Spleen (tissue), 11 donors: ENCODE measurements around the gene DSG3. TPM values are rescaled to one million over a fixed set of nuclear protein-coding genes. Genes with fewer than 3 reads are reported as not detected.

Source experiments
- DNase-seq: peaks from one replicate; pipeline ENCODE4 v3.0.0-alpha.2; 2020
- H3K27ac ChIP-seq, 8 donors: fragments of 200-600 bp; sonication (generic) in 7 of 8; 1 replicate in 4 of 8; 2 replicates in 4 of 8; pipeline versions ENCODE4 v1.5.0 to v1.8.0; 2016 to 2021; ENCODE audit warnings: inconsistent platforms in 4 of 8, mild to moderate bottlenecking in 4 of 8, moderate library complexity in 1 of 8
- H3K27me3 ChIP-seq, 7 donors: fragments of 200-600 bp; sonication (generic) in 6 of 7; replicated peaks in 1 of 7; 1 replicate in 4 of 7; 2 replicates in 3 of 7; pipeline versions ENCODE4 v1.5.0 to v1.8.0; 2016 to 2021; ENCODE audit warnings: inconsistent platforms in 3 of 7, mild to moderate bottlenecking in 1 of 7
- H3K36me3 ChIP-seq, 6 donors: fragments of 200-600 bp; sonication (generic) in 5 of 6; 1 replicate in 4 of 6; 2 replicates in 2 of 6; pipeline versions ENCODE4 v1.5.0 to v1.8.0; 2016 to 2021; ENCODE audit warnings: inconsistent platforms in 2 of 6
- H3K4me1 ChIP-seq, 6 donors: fragments of 200-600 bp; sonication (generic) in 5 of 6; 1 replicate in 3 of 6; 2 replicates in 3 of 6; pipeline versions ENCODE4 v1.5.0 to v1.8.0; 2016 to 2021; ENCODE audit warnings: inconsistent platforms in 3 of 6
- H3K4me3 ChIP-seq, 8 donors: fragments of 200-600 bp; sonication (generic) in 7 of 8; 1 replicate in 4 of 8; 2 replicates in 4 of 8; pipeline versions ENCODE4 v1.5.0 to v1.8.0; 2016 to 2021; ENCODE audit warnings: inconsistent platforms in 4 of 8, mild to moderate bottlenecking in 4 of 8, moderate library complexity in 2 of 8
- H3K9me3 ChIP-seq, 8 donors: fragments of 200-600 bp; sonication (generic) in 7 of 8; 1 replicate in 4 of 8; 2 replicates in 4 of 8; pipeline versions ENCODE4 v1.5.0 to v1.8.0; 2016 to 2021; ENCODE audit warnings: inconsistent platforms in 4 of 8
- POLR2A ChIP-seq, 3 donors: fragments of 450-650 bp; IDR thresholded peaks; one replicate each; pipeline ENCODE4 v1.5.1; 2017; ENCODE audit warnings: antibody characterized with exemption in 3 of 3, mild to moderate bottlenecking in 1 of 3
- POLR2AphosphoS5 ChIP-seq, 3 donors: sonication (generic); formaldehyde crosslinking; IDR thresholded peaks; one replicate each; pipeline ENCODE4 v1.5.1; 2017; ENCODE audit warnings: antibody characterized with exemption in 3 of 3
- WGBS, 5 donors: extraction: QIAGEN DNeasy Blood & Tissue Kit in 3 of 5; methylation state at CpG; one replicate each; pipeline versions ENCODE4 v1.1.5 to v1.1.7; 2013 to 2018; 5-methylcytosine and 5-hydroxymethylcytosine counted together
- intact Hi-C: fragments of 100-400 bp; cut with DNase I; formaldehyde crosslinking; loops from one replicate; pipeline ENCODE4 v1.15.0; 2023; ENCODE audit warnings: low total_unique reads
- polyA plus RNA-seq, 3 donors: library from polyadenylated mRNA; stranded (reverse); fragments of 200-250 nt; gene quantifications; one replicate each; pipeline ENCODE4 v1.2.1, GENCODE V29; 2013
- total RNA-seq, 7 donors: library from RNA; depleted of rRNA in 3 of 7; stranded (reverse); fragments of >200 nt in 3 of 7; fragmentation: NEBNext Ultra II Directional in 4 of 7; extraction: Animal tissue kit (Norgen Biotek cat#: 25700) in 4 of 7; gene quantifications; one replicate each; pipeline versions ENCODE4 v1.1.0 to v1.2.1, GENCODE V29; 2016 to 2021
- TF ChIP-seq, protein P1 (sequence below), 11 experiments: fragments of 200-600 bp in 7 of 11; fragments of 450-650 bp in 4 of 11; sonication (generic) in 4 of 11; IDR thresholded peaks in 8 of 11; conservative IDR thresholded peaks in 3 of 11; 1 replicate in 7 of 11; 2 replicates in 4 of 11; pipeline versions ENCODE4 v1.4.0 to v1.8.0; 2016 to 2021; ENCODE audit warnings: antibody characterized with exemption in 11 of 11, inconsistent platforms in 4 of 11, mild to moderate bottlenecking in 1 of 11
- donor health status: healthy with polysubstance abuse.
- donor health status: DM: no; HTN: no; CAD: no; lungs with moderate emphysema.
- donor health status: DM: no; HTN: no; CAD: no.
- donor health status: Bipolar disorder and iron deficiency.
- donor health status: healthy.
- donor health status: DM: no; HTN: no; CAD: no.
- donor health status: DM: yes; HTN: yes; CAD: no.

DSG3 gene
- total and polyA plus RNA-seq, 10 donors, result 0.02 to 0.04 (median 0.03) TPM; not detected in 7

- H3K27me3 ChIP-seq, result peaks cover 6 to 73% (median 29%) of the 10 kb centered on the region in 7 donors
- H3K4me3 ChIP-seq, result peak within 1 kb of the TSS; percentile 30 to 72 (median 41)
- peaks cover 0 to 18% (median 13%) of the 10 kb centered on the region in 6 donors for H3K4me1 ChIP-seq
- H3K36me3 ChIP-seq, result no peaks in the 10 kb centered on the region
- peak; percentile 75 for DNase-seq
- TF ChIP-seq, protein P1, sequence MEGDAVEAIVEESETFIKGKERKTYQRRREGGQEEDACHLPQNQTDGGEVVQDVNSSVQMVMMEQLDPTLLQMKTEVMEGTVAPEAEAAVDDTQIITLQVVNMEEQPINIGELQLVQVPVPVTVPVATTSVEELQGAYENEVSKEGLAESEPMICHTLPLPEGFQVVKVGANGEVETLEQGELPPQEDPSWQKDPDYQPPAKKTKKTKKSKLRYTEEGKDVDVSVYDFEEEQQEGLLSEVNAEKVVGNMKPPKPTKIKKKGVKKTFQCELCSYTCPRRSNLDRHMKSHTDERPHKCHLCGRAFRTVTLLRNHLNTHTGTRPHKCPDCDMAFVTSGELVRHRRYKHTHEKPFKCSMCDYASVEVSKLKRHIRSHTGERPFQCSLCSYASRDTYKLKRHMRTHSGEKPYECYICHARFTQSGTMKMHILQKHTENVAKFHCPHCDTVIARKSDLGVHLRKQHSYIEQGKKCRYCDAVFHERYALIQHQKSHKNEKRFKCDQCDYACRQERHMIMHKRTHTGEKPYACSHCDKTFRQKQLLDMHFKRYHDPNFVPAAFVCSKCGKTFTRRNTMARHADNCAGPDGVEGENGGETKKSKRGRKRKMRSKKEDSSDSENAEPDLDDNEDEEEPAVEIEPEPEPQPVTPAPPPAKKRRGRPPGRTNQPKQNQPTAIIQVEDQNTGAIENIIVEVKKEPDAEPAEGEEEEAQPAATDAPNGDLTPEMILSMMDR (IDR thresholded peaks at IDR 0.05 in 8 of 11, conservative IDR thresholded peaks at IDR 0.05 in 3 of 11), result no peak
- TF ChIP-seq POLR2AphosphoS5 (IDR thresholded peaks at IDR 0.05) (no peak), POLR2A (IDR thresholded peaks at IDR 0.05) (no peak)
- WGBS, 5 donors, result 1 to 2% (median 1%) methylated on average over 47 to 79 of the region's 79 CpGs
- no peaks in the 10 kb centered on the region for H3K9me3 ChIP-seq
- no peak within 1 kb of the TSS for H3K27ac ChIP-seq
- intact Hi-C loops, result no loop called here
Observed at GRCh38 chr18:31497836-31498573, 50.5 kb downstream of the DSG3 start, which contains the start of gene DSG2. TSS of gene DSG2 (plus strand) at chr18:31498177. CDS start at chr18:31498252, 75 bp downstream.

DNA sequence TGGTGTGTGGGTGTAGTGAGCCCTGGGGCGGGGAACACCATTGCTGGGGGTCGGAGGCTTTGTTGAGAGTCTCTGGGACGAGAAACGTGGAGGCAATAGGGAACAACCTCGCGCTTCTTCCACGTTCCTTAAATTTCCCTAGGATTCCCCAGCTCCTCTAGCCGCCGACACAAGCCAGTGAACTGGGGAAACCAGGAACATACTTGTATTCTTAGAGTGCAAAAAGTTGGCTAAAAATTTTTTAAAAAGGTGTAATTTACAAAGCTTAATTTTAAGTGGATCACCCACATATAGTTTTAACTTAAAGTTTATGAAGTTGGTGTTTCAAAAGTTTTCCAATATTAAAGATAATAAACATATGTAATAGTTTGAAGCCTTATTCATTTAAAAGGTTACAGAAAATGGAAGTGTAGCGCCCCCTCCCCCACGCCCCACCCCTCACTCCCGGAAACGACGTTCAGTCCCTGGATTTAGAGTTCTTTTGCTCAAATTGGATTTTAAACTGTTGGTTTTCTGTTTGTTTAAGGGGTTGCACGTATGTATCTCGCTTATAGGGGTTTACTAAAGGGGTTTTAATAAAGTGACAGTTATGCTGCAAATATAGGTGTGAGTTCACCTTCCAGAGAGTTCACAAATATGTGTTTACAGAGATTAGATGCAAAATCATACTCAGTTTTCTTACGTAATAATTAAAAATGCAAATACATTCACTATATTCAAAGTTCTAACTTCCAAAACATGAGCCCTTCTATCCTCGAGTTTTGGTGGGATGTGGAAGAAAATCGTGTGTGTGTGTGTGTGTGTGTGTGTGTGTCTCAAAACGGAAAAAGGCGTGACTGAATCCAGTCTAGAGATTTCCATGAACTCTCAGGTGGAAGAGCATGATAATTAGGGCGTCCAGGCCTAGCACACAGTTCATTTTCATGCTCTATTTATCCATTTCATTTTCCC, 51.3 kb downstream of the DSG3 start:
- TF ChIP-seq, protein P1 (IDR thresholded peaks at IDR 0.05 in 8 of 11, conservative IDR thresholded peaks at IDR 0.05 in 3 of 11), result no peak
- TF ChIP-seq POLR2AphosphoS5 (IDR thresholded peaks at IDR 0.05) (no peak), POLR2A (IDR thresholded peaks at IDR 0.05) (no peak)
- DNase-seq, result no peak
- Histone ChIP-seq H3K9me3 (no peaks in the 10 kb centered on the region), H3K4me3 (peak overlapping the region in 6 of 8 donors; percentile 30 to 72 (median 45)), H3K27ac (no peak overlapping the region), H3K4me1 (peaks cover 0 to 18% (median 13%) of the 10 kb centered on the region in 6 donors), H3K27me3 (peaks cover 6 to 67% (median 29%) of the 10 kb centered on the region in 7 donors), H3K36me3 (no peaks in the 10 kb centered on the region)
- intact Hi-C loops, result no loop called here
- WGBS, 5 donors, result 16 to 23% (median 20%) methylated on average over 22 of the region's 22 CpGs

DNA sequence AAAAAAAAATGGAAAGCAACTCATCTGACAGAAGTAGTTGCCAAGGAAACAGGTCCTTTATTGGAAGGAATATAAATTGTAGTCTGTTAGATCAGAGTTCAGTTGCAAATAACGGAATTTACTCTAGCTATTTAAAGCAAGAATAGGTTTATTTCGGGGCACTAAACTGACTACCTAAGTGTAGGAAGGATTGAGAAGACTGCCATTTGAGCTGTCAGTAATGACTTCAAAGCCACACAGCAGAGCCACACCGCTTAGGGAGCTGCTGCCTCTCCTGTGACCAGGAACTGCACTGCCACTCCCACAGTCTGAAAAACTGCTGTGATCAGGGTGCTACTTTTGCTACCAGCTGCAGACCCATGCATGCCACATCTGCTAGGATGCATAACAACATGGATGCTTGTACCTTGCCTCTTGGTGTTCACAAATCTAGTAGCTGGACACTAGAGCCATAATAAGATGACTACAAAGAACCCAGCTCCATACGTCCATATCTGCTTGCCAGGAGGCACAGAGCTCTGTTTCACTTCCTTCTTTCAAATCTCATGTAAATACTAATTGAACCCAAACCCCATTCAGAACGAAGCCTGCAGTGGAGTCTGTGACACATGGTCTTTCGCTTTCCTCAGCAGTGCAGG, 52.6 kb downstream of the DSG3 start:
- Histone ChIP-seq H3K4me1 (peaks cover 0 to 18% (median 13%) of the 10 kb centered on the region in 6 donors), H3K9me3 (no peaks in the 10 kb centered on the region), H3K36me3 (no peaks in the 10 kb centered on the region), H3K27ac (no peak overlapping the region), H3K27me3 (peaks cover 6 to 68% (median 29%) of the 10 kb centered on the region in 7 donors), H3K4me3 (no peak overlapping the region)
- WGBS, 5 donors, result 56 to 62% (median 60%) methylated on average over 6 of the region's 6 CpGs
- TF ChIP-seq POLR2A (IDR thresholded peaks at IDR 0.05) (no peak), POLR2AphosphoS5 (IDR thresholded peaks at IDR 0.05) (no peak)
- TF ChIP-seq, protein P1 (IDR thresholded peaks at IDR 0.05 in 8 of 11, conservative IDR thresholded peaks at IDR 0.05 in 3 of 11), result no peak
- intact Hi-C loops, result no loop called here
- DNase-seq, result no peak
